GM12801 (cell line): ENCODE measurements around the gene CSTF2.

ENCODE experiments used
- TF ChIP-seq, protein P1 (sequence below): IDR thresholded peaks from one replicate; pipeline ENCODE4 v1.5.1; 2011; ENCODE audit warnings: control low read depth; ENCODE audit not compliant: insufficient read length; ENCODE audit errors: extremely low read depth

The CSTF2 gene

DNA sequence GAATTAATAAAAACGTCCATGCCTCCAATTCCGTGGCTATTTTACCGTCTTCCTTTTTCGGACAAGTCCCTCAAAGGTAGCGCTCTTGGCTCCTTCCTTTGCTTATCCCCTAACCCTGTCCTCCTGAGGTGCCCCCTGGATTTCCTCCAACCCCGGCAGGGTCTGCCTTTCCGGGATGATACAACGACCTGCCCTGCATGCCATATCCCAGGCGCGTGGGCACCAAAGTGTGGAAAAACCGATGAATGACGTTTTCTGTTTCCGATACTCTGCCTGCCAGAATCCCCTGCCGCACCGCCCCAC, 706 bp upstream of the CSTF2 start:
- TF ChIP-seq, protein P1, sequence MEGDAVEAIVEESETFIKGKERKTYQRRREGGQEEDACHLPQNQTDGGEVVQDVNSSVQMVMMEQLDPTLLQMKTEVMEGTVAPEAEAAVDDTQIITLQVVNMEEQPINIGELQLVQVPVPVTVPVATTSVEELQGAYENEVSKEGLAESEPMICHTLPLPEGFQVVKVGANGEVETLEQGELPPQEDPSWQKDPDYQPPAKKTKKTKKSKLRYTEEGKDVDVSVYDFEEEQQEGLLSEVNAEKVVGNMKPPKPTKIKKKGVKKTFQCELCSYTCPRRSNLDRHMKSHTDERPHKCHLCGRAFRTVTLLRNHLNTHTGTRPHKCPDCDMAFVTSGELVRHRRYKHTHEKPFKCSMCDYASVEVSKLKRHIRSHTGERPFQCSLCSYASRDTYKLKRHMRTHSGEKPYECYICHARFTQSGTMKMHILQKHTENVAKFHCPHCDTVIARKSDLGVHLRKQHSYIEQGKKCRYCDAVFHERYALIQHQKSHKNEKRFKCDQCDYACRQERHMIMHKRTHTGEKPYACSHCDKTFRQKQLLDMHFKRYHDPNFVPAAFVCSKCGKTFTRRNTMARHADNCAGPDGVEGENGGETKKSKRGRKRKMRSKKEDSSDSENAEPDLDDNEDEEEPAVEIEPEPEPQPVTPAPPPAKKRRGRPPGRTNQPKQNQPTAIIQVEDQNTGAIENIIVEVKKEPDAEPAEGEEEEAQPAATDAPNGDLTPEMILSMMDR: no peak

DNA sequence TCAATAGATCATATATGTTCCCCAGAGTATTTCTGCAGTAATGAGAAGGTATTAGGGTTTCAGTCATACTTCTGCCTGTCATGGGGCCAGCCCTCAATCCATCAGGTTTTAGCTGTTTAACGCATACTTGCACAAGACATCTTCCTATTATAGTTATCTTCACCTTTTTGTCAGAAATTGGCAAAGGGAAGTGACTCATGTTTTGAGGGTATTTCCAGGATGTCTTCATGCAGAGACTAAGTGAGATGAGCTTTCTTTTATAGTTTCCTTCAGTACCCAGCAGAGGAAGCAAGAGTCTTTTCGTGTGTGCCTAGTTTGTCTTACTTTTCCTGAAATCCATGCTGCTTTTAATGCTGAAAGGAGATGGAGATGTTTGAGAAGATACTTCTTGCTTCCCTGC, 9.5 kb downstream of the CSTF2 start:
- TF ChIP-seq, protein P1: no peak

DNA sequence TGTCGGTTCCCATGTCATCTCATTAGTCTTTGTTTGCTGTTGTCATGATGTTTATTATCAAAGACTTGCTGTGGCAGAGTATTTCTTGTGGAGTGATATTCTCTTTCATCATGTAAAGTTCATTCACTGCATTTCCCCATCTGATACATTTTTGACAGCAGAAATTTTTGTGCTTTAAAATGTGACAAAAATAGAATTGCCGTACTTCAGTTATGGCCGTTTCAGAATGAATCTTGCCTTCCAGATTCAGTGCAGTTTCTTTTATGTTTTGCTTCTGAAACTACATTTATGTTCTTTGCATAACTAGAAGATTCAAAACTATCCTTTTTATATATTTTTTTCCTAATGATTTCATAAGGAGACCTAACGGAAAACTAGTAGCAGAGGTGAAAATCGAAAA, 10.0 kb downstream of the CSTF2 start:
- TF ChIP-seq, protein P1: no peak

DNA sequence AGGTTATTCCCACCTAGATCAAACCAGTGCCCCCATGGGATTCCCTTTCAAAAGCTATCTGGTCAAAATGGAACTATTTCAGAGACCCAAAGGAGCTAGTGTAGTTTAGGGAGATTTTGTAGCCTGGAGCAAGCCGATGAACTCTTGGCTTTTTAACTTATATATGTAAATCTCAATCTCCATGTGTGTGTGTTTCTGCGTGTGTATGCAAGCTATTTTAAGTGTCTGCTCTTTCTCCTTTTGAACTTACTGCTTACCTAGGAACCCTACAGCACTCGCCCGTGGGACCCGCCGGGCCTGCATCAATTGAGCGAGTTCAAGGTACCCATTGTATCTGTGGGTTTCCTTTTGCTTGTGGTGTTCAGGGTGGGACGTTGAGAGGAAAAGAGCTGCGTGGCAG, 10.4 kb downstream of the CSTF2 start:
- TF ChIP-seq, protein P1: no peak

DNA sequence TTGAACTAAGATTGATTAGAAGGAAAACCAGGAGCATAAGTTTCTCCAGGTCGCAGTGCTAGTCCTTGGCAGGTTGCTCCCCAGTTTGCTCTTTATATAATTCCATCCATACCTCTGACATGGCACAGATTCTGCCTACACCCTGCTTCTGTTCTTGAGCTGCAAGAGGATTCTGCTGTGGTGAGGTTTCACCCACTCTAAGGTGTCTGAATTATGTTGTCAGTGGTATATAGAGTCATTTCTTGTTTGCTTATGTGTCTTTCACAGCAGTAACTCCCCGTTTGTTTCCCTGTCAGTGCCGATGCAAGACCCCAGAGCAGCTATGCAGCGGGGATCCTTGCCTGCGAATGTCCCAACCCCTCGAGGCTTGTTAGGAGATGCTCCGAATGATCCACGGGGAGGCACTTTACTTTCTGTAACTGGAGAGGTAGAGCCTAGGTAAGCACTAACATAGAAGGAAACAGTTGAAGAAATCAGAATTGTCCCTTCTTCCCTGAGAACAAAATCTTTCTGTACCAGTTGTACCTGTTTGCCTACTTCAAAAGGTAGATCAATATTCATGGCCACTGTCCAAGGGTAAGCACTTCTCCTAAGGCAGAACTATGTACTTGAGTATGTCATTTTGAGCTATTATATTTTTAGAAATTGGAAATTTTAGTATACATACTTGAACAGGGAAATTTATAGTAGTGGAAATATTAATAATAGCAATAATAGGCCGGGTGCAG, 11.2 kb downstream of the CSTF2 start:
- TF ChIP-seq, protein P1: no peak

DNA sequence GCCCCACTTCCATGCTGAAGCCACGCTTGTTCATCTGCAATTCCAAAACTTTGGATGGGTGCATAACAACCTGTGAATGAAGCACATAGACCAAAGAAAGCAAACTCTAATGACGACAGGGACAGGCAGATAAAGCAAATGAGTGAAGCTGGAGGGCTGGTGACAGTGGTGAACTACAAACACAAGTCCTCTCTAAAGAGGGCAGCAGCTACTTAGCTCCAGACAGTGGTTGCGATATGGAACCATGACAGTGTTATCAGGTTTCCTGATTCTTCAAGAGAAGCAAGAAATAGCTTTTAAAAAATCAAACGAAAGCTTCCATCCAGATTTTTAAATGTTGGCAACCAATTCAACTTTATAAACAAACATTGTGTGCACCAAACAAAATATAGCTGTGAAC, 30.1 kb downstream of the CSTF2 start:
- TF ChIP-seq, protein P1: no peak

DNA sequence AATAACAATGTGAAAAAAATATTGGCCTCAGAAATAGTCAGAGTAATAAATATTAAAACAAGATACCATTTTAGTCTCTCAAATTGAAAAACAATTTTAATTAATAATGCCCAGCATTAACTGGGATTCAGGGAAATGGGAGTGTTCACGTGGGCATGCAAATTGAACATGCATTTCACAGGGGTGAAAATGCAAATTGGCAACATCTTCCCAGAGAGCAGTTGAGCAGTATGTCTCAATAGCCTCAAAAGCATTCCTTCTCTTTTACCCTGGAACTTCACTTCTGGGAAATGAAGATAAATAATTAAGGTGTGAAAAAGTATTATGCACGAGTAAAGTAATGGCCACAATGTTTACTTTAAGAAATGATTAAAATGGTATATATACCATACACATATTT, 32.6 kb downstream of the CSTF2 start:
- TF ChIP-seq, protein P1: no peak
